H1 (cell line): ENCODE measurements around the gene OGDH. TPM values are rescaled to one million over a fixed set of nuclear protein-coding genes. Genes with fewer than 3 reads are reported as not detected.

Experiments
- CTCF ChIA-PET: fragments of 300-600 bp; sonication (Branson Sonifier 250); formaldehyde crosslinking; loops from one replicate; lab custom pipeline; 2021; ENCODE audit not compliant: partially characterized antibody; lab: Charles Lee
- POLR2A ChIA-PET: fragments of 300-600 bp; sonication (Branson Sonifier 250); formaldehyde crosslinking; loops from one replicate; lab custom pipeline; 2021; ENCODE audit warnings: inconsistent platforms; ENCODE audit not compliant: partially characterized antibody; lab: Charles Lee
- DNase-seq, 2 experiments: peaks; one replicate each; pipeline versions ENCODE4 v3.0.0 to v3.0.0-alpha.2; 2010 to 2022; ENCODE audit warnings: low spot score in 2 of 2, low read depth in 1 of 2, mixed read lengths in 1 of 2
- FAIRE-seq: peaks from 2 replicates; lab custom pipeline; 2011; peaks lifted over from hg19 to GRCh38; lab: Jason Lieb, UNC
- H2AFZ ChIP-seq: 2 replicates; pipeline ENCODE4 v1.8.1; 2012; ENCODE audit warnings: low read length, inconsistent platforms
- H2AK5ac ChIP-seq: 2 replicates; pipeline ENCODE4 v1.6.1; 2013; ENCODE audit warnings: low read depth, low read length
- H2BK120ac ChIP-seq: replicated peaks from 2 replicates; pipeline ENCODE3; 2013; ENCODE audit warnings: low read depth, low read length, inconsistent platforms
- H2BK12ac ChIP-seq: 2 replicates; pipeline ENCODE4 v1.6.1; 2013; ENCODE audit warnings: low read depth, low read length
- H2BK15ac ChIP-seq: 2 replicates; pipeline ENCODE4 v1.6.1; 2013; ENCODE audit warnings: low read length
- H2BK20ac ChIP-seq: 2 replicates; pipeline ENCODE4 v1.6.1; 2013; ENCODE audit warnings: low read length
- H2BK5ac ChIP-seq: 2 replicates; pipeline ENCODE4 v1.6.1; 2013; ENCODE audit warnings: low read depth, low read length
- H3K14ac ChIP-seq: 2 replicates; pipeline ENCODE4 v1.6.1; 2013; ENCODE audit warnings: inconsistent platforms; ENCODE audit not compliant: insufficient read length
- H3K18ac ChIP-seq: 2 replicates; pipeline ENCODE4 v1.6.1; 2013; ENCODE audit warnings: low read length; ENCODE audit errors: extremely low read depth
- H3K23ac ChIP-seq: 2 replicates; pipeline ENCODE4 v1.6.1; 2013; ENCODE audit warnings: inconsistent platforms; ENCODE audit not compliant: insufficient read length
- H3K23me2 ChIP-seq: 2 replicates; pipeline ENCODE4 v1.6.1; 2013; ENCODE audit warnings: low read depth, low read length
- H3K27ac ChIP-seq: 2 replicates; pipeline ENCODE4 v1.6.1; 2011; ENCODE audit warnings: low read depth, low read length, inconsistent platforms
- H3K27me3 ChIP-seq, 4 experiments: replicated peaks in 1 of 4; 1 replicate in 1 of 4; 2 replicates in 3 of 4; pipeline versions ENCODE4 v1.6.1 to v1.8.1; 2011 to 2013; ENCODE audit warnings: low read length in 3 of 4, mild to moderate bottlenecking in 3 of 4, inconsistent platforms in 2 of 4, mixed read lengths in 2 of 4, moderate library complexity in 1 of 4; ENCODE audit not compliant: control insufficient read depth in 3 of 4, insufficient read depth in 3 of 4; ENCODE audit errors: extremely low read depth in 1 of 4
- H3K36me3 ChIP-seq, 4 experiments: 2 replicates each; pipeline versions ENCODE4 v1.6.1 to v1.8.1; 2011 to 2013; ENCODE audit warnings: mild to moderate bottlenecking in 4 of 4, low read length in 3 of 4, moderate library complexity in 2 of 4, control low read depth in 1 of 4, inconsistent platforms in 1 of 4; ENCODE audit not compliant: insufficient read depth in 4 of 4, control insufficient read depth in 2 of 4
- H3K4ac ChIP-seq: replicated peaks from 2 replicates; pipeline ENCODE3; 2013; ENCODE audit warnings: low read length, low read depth, mixed read lengths, inconsistent platforms; ENCODE audit not compliant: insufficient read length
- H3K4me1 ChIP-seq, 4 experiments: replicated peaks in 1 of 4; 1 replicate in 1 of 4; 2 replicates in 3 of 4; pipeline versions ENCODE4 v1.6.1 to v1.8.1; 2011 to 2013; ENCODE audit warnings: low read length in 3 of 4, inconsistent platforms in 2 of 4, mixed read lengths in 1 of 4; ENCODE audit not compliant: insufficient read depth in 4 of 4, control insufficient read depth in 3 of 4
- H3K4me2 ChIP-seq, 2 experiments: 2 replicates each; pipeline versions ENCODE4 v1.6.1 to v1.8.1; 2011 to 2013; ENCODE audit warnings: low read depth in 2 of 2, low read length in 2 of 2, control low read depth in 1 of 2, inconsistent platforms in 1 of 2, mild to moderate bottlenecking in 1 of 2; ENCODE audit not compliant: insufficient read depth in 1 of 2
- H3K4me3 ChIP-seq, 4 experiments: fragments of 200-600, 300-600 bp in 1 of 4; sonication (generic), shearing (Covaris generic), sonication (Bioruptor Twin) in 1 of 4; 2 replicates each; pipeline versions ENCODE4 v1.5.1 to v1.8.1; 2011 to 2016; ENCODE audit warnings: low read length in 4 of 4, low read depth in 3 of 4, control low read depth in 2 of 4, inconsistent platforms in 2 of 4, mild to moderate bottlenecking in 2 of 4, mixed read lengths in 1 of 4, moderate library complexity in 1 of 4; ENCODE audit not compliant: insufficient read depth in 2 of 4; ENCODE audit errors: extremely low read depth in 1 of 4
- H3K56ac ChIP-seq: replicated peaks from 2 replicates; pipeline ENCODE3; 2013; ENCODE audit warnings: low read depth, mild to moderate bottlenecking, mixed read lengths, low read length, inconsistent platforms; ENCODE audit not compliant: insufficient read length
- H3K79me1 ChIP-seq: 2 replicates; pipeline ENCODE4 v1.6.1; 2013; ENCODE audit warnings: low read depth, low read length, control low read depth
- H3K79me2 ChIP-seq, 2 experiments: 2 replicates each; pipeline versions ENCODE4 v1.6.1 to v1.8.1; 2012 to 2013; ENCODE audit warnings: low read length in 2 of 2, mild to moderate bottlenecking in 2 of 2, inconsistent platforms in 1 of 2; ENCODE audit not compliant: insufficient read depth in 2 of 2, control insufficient read depth in 1 of 2
- H3K9ac ChIP-seq, 4 experiments: replicated peaks in 1 of 4; 1 replicate in 1 of 4; 2 replicates in 3 of 4; pipeline versions ENCODE4 v1.6.1 to v1.8.1; 2011 to 2013; ENCODE audit warnings: low read depth in 3 of 4, low read length in 3 of 4, control low read depth in 2 of 4, mild to moderate bottlenecking in 2 of 4, moderate library complexity in 2 of 4, inconsistent platforms in 1 of 4; ENCODE audit errors: extremely low read depth in 1 of 4
- H3K9me3 ChIP-seq, 2 experiments: 2 replicates each; pipeline versions ENCODE4 v1.6.1 to v1.8.1; 2012 to 2013; ENCODE audit warnings: mild to moderate bottlenecking in 2 of 2, moderate library complexity in 2 of 2, control low read depth in 1 of 2, inconsistent platforms in 1 of 2, low read depth in 1 of 2, low read length in 1 of 2, mixed read lengths in 1 of 2; ENCODE audit not compliant: insufficient read depth in 2 of 2
- H4K20me1 ChIP-seq, 2 experiments: replicated peaks in 1 of 2; 2 replicates each; pipeline versions ENCODE3 to v1.8.1; 2011 to 2013; ENCODE audit warnings: inconsistent platforms in 2 of 2, low read length in 2 of 2, mild to moderate bottlenecking in 1 of 2; ENCODE audit not compliant: insufficient read depth in 2 of 2, control insufficient read depth in 1 of 2
- H4K5ac ChIP-seq: 2 replicates; pipeline ENCODE4 v1.6.1; 2013; ENCODE audit warnings: low read length, low read depth, mixed read lengths, inconsistent platforms; ENCODE audit not compliant: insufficient read length
- H4K8ac ChIP-seq: 2 replicates; pipeline ENCODE4 v1.8.0; 2013; ENCODE audit warnings: mild to moderate bottlenecking, moderate library complexity, low read length, inconsistent platforms; ENCODE audit not compliant: insufficient read depth; ENCODE audit errors: extremely low read depth
- H4K91ac ChIP-seq: replicated peaks from 2 replicates; pipeline ENCODE3; 2013; ENCODE audit warnings: low read length, mixed read lengths, inconsistent platforms; ENCODE audit not compliant: insufficient read length
- PHF8 ChIP-seq: fragments of 200-600 bp; sonication (generic); conservative IDR thresholded peaks from 2 replicates; pipeline ENCODE4 v1.7.1; 2012; ENCODE audit warnings: low read depth, mild to moderate bottlenecking, inconsistent platforms, low read length, moderate library complexity
- POU5F1 ChIP-seq: IDR thresholded peaks from 2 replicates; pipeline ENCODE4 v1.6.1; 2011; ENCODE audit warnings: low read depth, mild to moderate bottlenecking, low read length, moderate library complexity
- SIX5 ChIP-seq: IDR thresholded peaks from 2 replicates; pipeline ENCODE4 v1.6.1; 2011; ENCODE audit warnings: mild to moderate bottlenecking, low read depth, low read length
- SP1 ChIP-seq: IDR thresholded peaks from 2 replicates; pipeline ENCODE4 v1.6.1; 2011; ENCODE audit warnings: low read depth, low read length
- WGBS, 2 experiments: shearing (Covaris generic) in 1 of 2; methylation state at CpG; one replicate each; pipeline versions ENCODE4 v1.1.6 to v1.1.7; 2013 to 2015; ENCODE audit warnings: low lambda C conversion rate in 2 of 2, mixed read lengths in 2 of 2, inconsistent platforms in 1 of 2, low coverage in 1 of 2, missing lambda C conversion rate in 1 of 2; ENCODE audit not compliant: insufficient replicate concordance in 2 of 2, insufficient coverage in 1 of 2, insufficient read length in 1 of 2; ENCODE audit errors: extremely low coverage in 1 of 2, missing lambda C conversion rate in 1 of 2; 5-methylcytosine and 5-hydroxymethylcytosine counted together
- polyA plus RNA-seq, 7 experiments: library from polyadenylated mRNA; depleted of rRNA in 3 of 7; stranded (reverse) in 5 of 7; unstranded in 2 of 7; fragments of >200 nt in 5 of 7; fragments of 200-250 nt in 2 of 7; gene quantifications; 1 replicate in 5 of 7; 2 replicates in 1 of 7; 4 replicates in 1 of 7; pipeline versions ENCODE4 v1.2.1 to v1.2.3, GENCODE V29; 2011 to 2013; ENCODE audit warnings: missing spikeins in 2 of 7, mixed read lengths in 2 of 7
- total RNA-seq: library from RNA; stranded (reverse); fragmentation: NEBNext Ultra II Directional; extraction: Animal tissue kit (Norgen Biotek cat#: 25700); gene quantifications from 2 replicates; pipeline ENCODE4 v1.2.1, GENCODE V29; 2021

OGDH gene
- total and polyA plus RNA-seq, 2 of the 8 experiments (the other 6 are each of a cell fraction or from before 2014, with no cell fraction given): 71.6 to 91.6 TPM

GRCh38 chr7:44729949-44730590 lies 123.6 kb downstream of the OGDH start:
- WGBS, 2 experiments: 82% methylated on average over 12 of the region's 12 CpGs; no CpG with 5 or more reads in 1 of the 2 experiments
- Histone ChIP-seq H2BK12ac (no peak overlapping the region), H3K4me1 (no peaks in the 10 kb centered on the region), H2BK120ac (no peak overlapping the region), H3K27ac (no peak overlapping the region), H3K79me1 (no peaks in the 10 kb centered on the region), H2BK5ac (no peak overlapping the region), H2AFZ (peak overlapping the region; percentile 65), H4K5ac (no peak overlapping the region), H4K20me1 (no peaks in the 10 kb centered on the region), H3K9ac (no peak overlapping the region), H3K4me3 (no peak overlapping the region), H3K27me3 (no peaks in the 10 kb centered on the region), H3K18ac (no peak overlapping the region), H3K9me3 (no peaks in the 10 kb centered on the region), H2AK5ac (0 out of 2 replicates have a peak overlapping the region, but pooled peaks have one; percentile 8), H3K23me2 (no peaks in the 10 kb centered on the region), H3K14ac (no peak overlapping the region), H2BK20ac (no peak overlapping the region), H4K91ac (no peak overlapping the region), H4K8ac (no peak overlapping the region), H3K4me2 (no peak overlapping the region), H2BK15ac (no peak overlapping the region), H3K23ac (no peak overlapping the region), H3K4ac (no peak overlapping the region), H3K36me3 (no peaks in the 10 kb centered on the region), H3K56ac (no peak overlapping the region), H3K79me2 (no peaks in the 10 kb centered on the region)
- DNase-seq (no peak), FAIRE-seq (no peak)
- ChIA-PET POLR2A (interaction anchor here (0.6 to 0.9 kb wide), 5 partner anchors 10 to 495 kb away, joined by 3 to 4 read pairs (median 3); no protein-coding TSS in a partner anchor), CTCF (interaction anchor here (0.6 to 0.9 kb wide), 2 partner anchors 9 to 165 kb away, joined by 3 to 4 read pairs; no protein-coding TSS in a partner anchor)
- TF ChIP-seq SP1 (no peak), PHF8 (no peak), POU5F1 (no peak), SIX5 (no peak)
